Measurements from ENCODE around the gene OR8B4.

Gene OR8B4

DNA sequence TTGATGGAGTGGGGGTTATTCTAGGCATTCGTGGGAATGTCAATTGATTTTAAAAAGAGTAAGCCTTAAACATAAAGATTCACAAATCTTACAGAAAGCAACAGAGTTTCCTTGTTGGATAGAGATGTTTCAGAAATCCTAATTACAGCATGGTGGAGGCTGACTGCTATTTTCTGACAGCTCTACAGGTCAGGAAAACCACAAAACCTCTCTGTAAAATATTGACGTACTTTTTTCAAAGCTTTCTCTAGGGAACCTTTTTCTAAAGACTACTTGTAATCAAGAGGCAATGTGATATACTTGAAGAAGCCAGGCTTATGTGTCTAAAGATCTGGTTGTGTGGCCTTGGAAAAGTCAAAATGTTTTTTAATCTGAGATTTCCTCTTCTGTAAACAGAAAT is 29.9 kb upstream of the OR8B4 start:
- Histone ChIP-seq H3K36me3 (ENCODE audit: control insufficient read depth, insufficient read depth, low read length) (no peaks in the 10 kb centered on the region), H3K4me1 (ENCODE audit: control insufficient read depth, insufficient read depth, low read length, poor library complexity, severe bottlenecking) (no peaks in the 10 kb centered on the region), H3K4me3 (ENCODE audit: extremely low read depth, insufficient read depth, low read length, poor library complexity, severe bottlenecking) (no peak overlapping the region), H3K27ac (ENCODE audit: low read depth, low read length, severe bottlenecking) (no peak overlapping the region), H3K9me3 (ENCODE audit: control insufficient read depth, low read length) (no peaks in the 10 kb centered on the region)
- no CpG with 5 or more reads among the region's 2 CpGs for WGBS, 2 experiments (ENCODE audit: insufficient coverage in 2 of 2)

GRCh38 chr11:124446916-124447315 is 22.2 kb upstream of the OR8B4 start:
- H3K36me3 ChIP-seq (ENCODE audit: control insufficient read depth, insufficient read depth, low read length), result no peaks in the 10 kb centered on the region
- no peak overlapping the region for H3K27ac ChIP-seq (ENCODE audit: low read depth, low read length, severe bottlenecking)
- H3K9me3 ChIP-seq (ENCODE audit: control insufficient read depth, low read length), result no peaks in the 10 kb centered on the region
- WGBS, 2 experiments (ENCODE audit: insufficient coverage in 2 of 2), result 67 to 91% methylated on average over 1 of the region's 1 CpG
- no peak overlapping the region for H3K4me3 ChIP-seq (ENCODE audit: extremely low read depth, insufficient read depth, low read length, poor library complexity, severe bottlenecking)
- no peaks in the 10 kb centered on the region for H3K4me1 ChIP-seq (ENCODE audit: control insufficient read depth, insufficient read depth, low read length, poor library complexity, severe bottlenecking)

- Histone ChIP-seq H3K4me1 (ENCODE audit: control insufficient read depth, insufficient read depth, low read length, poor library complexity, severe bottlenecking) (no peaks in the 10 kb centered on the region), H3K4me3 (ENCODE audit: extremely low read depth, insufficient read depth, low read length, poor library complexity, severe bottlenecking) (no peak within 1 kb of the TSS), H3K36me3 (ENCODE audit: control insufficient read depth, insufficient read depth, low read length) (no peaks in the 10 kb centered on the region), H3K9me3 (ENCODE audit: control insufficient read depth, low read length) (no peaks in the 10 kb centered on the region), H3K27ac (ENCODE audit: low read depth, low read length, severe bottlenecking) (no peak within 1 kb of the TSS)
- WGBS, 2 experiments (ENCODE audit: insufficient coverage in 2 of 2), result 91% methylated on average over 1 of the region's 1 CpG; no CpG with 5 or more reads in 1 of the 2 experiments
These were observed 21.0 kb upstream of the OR8B4 start, which contains the start of gene OR8B8 for GRCh38 chr11:124445646-124446150. TSS of gene OR8B8 (minus strand) at chr11:124445696. CDS start at chr11:124441085, 4,611 bp downstream.

- WGBS, 2 experiments (ENCODE audit: insufficient coverage in 2 of 2), result 69 to 100% methylated on average over 1 of the region's 2 CpGs
- H3K4me1 ChIP-seq (ENCODE audit: control insufficient read depth, insufficient read depth, low read length, poor library complexity, severe bottlenecking), result no peaks in the 10 kb centered on the region
- no peak overlapping the region for H3K27ac ChIP-seq (ENCODE audit: low read depth, low read length, severe bottlenecking)
- H3K4me3 ChIP-seq (ENCODE audit: extremely low read depth, insufficient read depth, low read length, poor library complexity, severe bottlenecking), result no peak overlapping the region
- no peaks in the 10 kb centered on the region for H3K9me3 ChIP-seq (ENCODE audit: control insufficient read depth, low read length)
- H3K36me3 ChIP-seq (ENCODE audit: control insufficient read depth, insufficient read depth, low read length), result no peaks in the 10 kb centered on the region
These were observed 18.2 kb upstream of the OR8B4 start for GRCh38 chr11:124442847-124443246.

DNA sequence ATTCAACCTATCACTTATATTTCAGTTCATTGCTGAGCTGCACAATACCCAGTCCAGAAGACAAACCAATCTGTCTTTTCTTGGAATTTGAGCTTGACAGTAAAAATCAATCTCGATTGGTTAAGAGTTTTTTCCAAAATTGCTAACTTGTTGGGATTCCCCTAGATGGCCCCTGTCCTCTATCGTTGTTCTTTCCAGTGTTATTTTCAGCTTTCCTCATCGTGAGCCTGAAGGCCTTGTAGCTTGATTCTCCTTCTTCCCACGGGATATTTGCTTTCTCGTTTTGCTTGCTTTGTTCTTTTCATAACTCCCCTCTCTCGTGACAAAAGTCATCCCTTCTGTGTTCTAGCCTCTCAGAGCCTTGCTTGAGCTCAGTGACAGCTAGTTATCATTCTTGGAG is 17.8 kb upstream of the OR8B4 start:
- no peak overlapping the region for H3K27ac ChIP-seq (ENCODE audit: low read depth, low read length, severe bottlenecking)
- 78 to 83% methylated on average over 6 of the region's 6 CpGs for WGBS, 2 experiments (ENCODE audit: insufficient coverage in 2 of 2)
- no peaks in the 10 kb centered on the region for H3K4me1 ChIP-seq (ENCODE audit: control insufficient read depth, insufficient read depth, low read length, poor library complexity, severe bottlenecking)
- H3K36me3 ChIP-seq (ENCODE audit: control insufficient read depth, insufficient read depth, low read length), result no peaks in the 10 kb centered on the region
- H3K4me3 ChIP-seq (ENCODE audit: extremely low read depth, insufficient read depth, low read length, poor library complexity, severe bottlenecking), result no peak overlapping the region
- no peaks in the 10 kb centered on the region for H3K9me3 ChIP-seq (ENCODE audit: control insufficient read depth, low read length)

DNA sequence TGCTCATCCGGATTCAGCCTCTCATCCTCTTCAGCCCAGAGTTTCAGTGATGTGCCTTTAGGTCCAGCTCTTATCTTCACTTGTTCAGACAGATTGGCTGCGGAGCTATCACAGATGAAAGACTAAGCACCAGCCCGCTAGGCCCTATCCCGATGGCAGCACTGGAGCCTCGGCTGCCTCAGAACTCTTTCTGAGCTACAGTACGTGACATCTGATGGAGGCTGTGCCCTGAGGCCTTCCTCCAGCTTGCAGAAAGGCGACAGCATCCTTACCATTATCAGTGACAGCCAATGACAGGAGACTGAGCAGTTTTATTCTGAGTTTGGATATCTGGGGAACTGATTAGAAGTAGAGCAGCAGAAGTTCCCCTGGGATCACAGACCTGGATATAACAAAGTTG is 16.8 kb upstream of the OR8B4 start:
- Histone ChIP-seq H3K4me1 (ENCODE audit: control insufficient read depth, insufficient read depth, low read length, poor library complexity, severe bottlenecking) (no peaks in the 10 kb centered on the region), H3K9me3 (ENCODE audit: control insufficient read depth, low read length) (no peaks in the 10 kb centered on the region), H3K27ac (ENCODE audit: low read depth, low read length, severe bottlenecking) (no peak overlapping the region), H3K4me3 (ENCODE audit: extremely low read depth, insufficient read depth, low read length, poor library complexity, severe bottlenecking) (no peak overlapping the region), H3K36me3 (ENCODE audit: control insufficient read depth, insufficient read depth, low read length) (no peaks in the 10 kb centered on the region)
- WGBS, 2 experiments (ENCODE audit: insufficient coverage in 2 of 2), result 84 to 89% methylated on average over 6 to 7 of the region's 7 CpGs

GRCh38 chr11:124441081-124441480 is 16.4 kb upstream of the OR8B4 start:
- no peak overlapping the region for H3K27ac ChIP-seq (ENCODE audit: low read depth, low read length, severe bottlenecking)
- H3K4me1 ChIP-seq (ENCODE audit: control insufficient read depth, insufficient read depth, low read length, poor library complexity, severe bottlenecking), result no peaks in the 10 kb centered on the region
- H3K9me3 ChIP-seq (ENCODE audit: control insufficient read depth, low read length), result no peaks in the 10 kb centered on the region
- H3K36me3 ChIP-seq (ENCODE audit: control insufficient read depth, insufficient read depth, low read length), result no peaks in the 10 kb centered on the region
- H3K4me3 ChIP-seq (ENCODE audit: extremely low read depth, insufficient read depth, low read length, poor library complexity, severe bottlenecking), result no peak overlapping the region
- 71 to 96% methylated on average over 1 to 5 of the region's 5 CpGs for WGBS, 2 experiments (ENCODE audit: insufficient coverage in 2 of 2)

DNA sequence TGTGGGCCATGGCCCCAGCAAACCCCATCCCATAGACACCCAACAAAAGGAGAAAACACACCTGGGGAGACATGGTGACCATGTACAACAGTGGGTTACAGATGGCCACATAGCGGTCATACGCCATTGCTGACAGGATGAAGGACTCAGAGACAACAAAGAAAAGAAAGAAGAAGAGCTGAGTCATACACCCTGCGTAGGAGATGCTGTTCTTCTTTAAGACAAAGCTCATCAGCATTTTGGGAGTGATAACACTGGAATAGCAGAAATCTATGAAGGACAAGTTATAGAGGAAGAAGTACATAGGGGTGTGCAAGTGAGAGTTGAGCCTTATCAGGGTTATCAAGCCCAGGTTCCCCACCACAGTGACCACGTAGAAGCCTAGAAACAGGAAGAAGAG is 15.9 kb upstream of the OR8B4 start:
- Histone ChIP-seq H3K4me3 (ENCODE audit: extremely low read depth, insufficient read depth, low read length, poor library complexity, severe bottlenecking) (no peak overlapping the region), H3K9me3 (ENCODE audit: control insufficient read depth, low read length) (no peaks in the 10 kb centered on the region), H3K4me1 (ENCODE audit: control insufficient read depth, insufficient read depth, low read length, poor library complexity, severe bottlenecking) (no peaks in the 10 kb centered on the region), H3K36me3 (ENCODE audit: control insufficient read depth, insufficient read depth, low read length) (no peaks in the 10 kb centered on the region), H3K27ac (ENCODE audit: low read depth, low read length, severe bottlenecking) (no peak overlapping the region)
- WGBS, 2 experiments (ENCODE audit: insufficient coverage in 2 of 2), result 84 to 87% methylated on average over 3 to 4 of the region's 4 CpGs

GRCh38 chr11:124434699-124435098 is 10.0 kb upstream of the OR8B4 start:
- H3K9me3 ChIP-seq (ENCODE audit: control insufficient read depth, low read length), result peaks cover 5% of the 10 kb centered on the region
- H3K27ac ChIP-seq (ENCODE audit: low read depth, low read length, severe bottlenecking), result no peak overlapping the region
- 100% methylated on average over 1 of the region's 2 CpGs; no CpG with 5 or more reads in 1 of the 2 experiments for WGBS, 2 experiments (ENCODE audit: insufficient coverage in 2 of 2)
- no peaks in the 10 kb centered on the region for H3K4me1 ChIP-seq (ENCODE audit: control insufficient read depth, insufficient read depth, low read length, poor library complexity, severe bottlenecking)
- H3K4me3 ChIP-seq (ENCODE audit: extremely low read depth, insufficient read depth, low read length, poor library complexity, severe bottlenecking), result no peak overlapping the region
- H3K36me3 ChIP-seq (ENCODE audit: control insufficient read depth, insufficient read depth, low read length), result no peaks in the 10 kb centered on the region

DNA sequence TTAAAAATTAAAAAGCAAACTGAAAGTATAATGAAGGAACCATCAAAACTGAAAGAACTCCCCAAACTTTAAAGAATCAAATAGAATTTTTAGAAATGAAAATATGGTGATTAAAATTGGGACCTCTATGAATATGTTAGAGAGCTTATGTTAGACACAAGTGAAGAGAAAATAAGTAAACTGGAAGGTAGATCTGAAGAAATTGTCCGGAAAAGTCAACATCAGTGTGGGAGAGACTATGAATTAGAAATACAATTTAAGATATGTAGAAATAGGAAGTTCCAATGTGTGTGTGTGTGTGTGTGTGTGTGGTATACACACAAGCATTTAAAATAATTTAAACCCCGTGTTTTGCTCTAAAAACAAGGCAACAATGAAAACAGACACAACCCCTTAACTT is 4.9 kb upstream of the OR8B4 start:
- Histone ChIP-seq H3K36me3 (ENCODE audit: control insufficient read depth, insufficient read depth, low read length) (no peaks in the 10 kb centered on the region), H3K4me3 (ENCODE audit: extremely low read depth, insufficient read depth, low read length, poor library complexity, severe bottlenecking) (no peak overlapping the region), H3K9me3 (ENCODE audit: control insufficient read depth, low read length) (peaks cover 5% of the 10 kb centered on the region), H3K27ac (ENCODE audit: low read depth, low read length, severe bottlenecking) (no peak overlapping the region), H3K4me1 (ENCODE audit: control insufficient read depth, insufficient read depth, low read length, poor library complexity, severe bottlenecking) (no peaks in the 10 kb centered on the region)
- no CpG with 5 or more reads among the region's 2 CpGs for WGBS, 2 experiments (ENCODE audit: insufficient coverage in 2 of 2)

- WGBS, 2 experiments (ENCODE audit: insufficient coverage in 2 of 2), result 92 to 97% methylated on average over 2 to 3 of the region's 4 CpGs
- no peaks in the 10 kb centered on the region for H3K9me3 ChIP-seq (ENCODE audit: control insufficient read depth, low read length)
- H3K36me3 ChIP-seq (ENCODE audit: control insufficient read depth, insufficient read depth, low read length), result no peaks in the 10 kb centered on the region
- no peaks in the 10 kb centered on the region for H3K4me1 ChIP-seq (ENCODE audit: control insufficient read depth, insufficient read depth, low read length, poor library complexity, severe bottlenecking)
- H3K27ac ChIP-seq (ENCODE audit: low read depth, low read length, severe bottlenecking), result no peak overlapping the region
- no peak overlapping the region for H3K4me3 ChIP-seq (ENCODE audit: extremely low read depth, insufficient read depth, low read length, poor library complexity, severe bottlenecking)
These were observed 3.6 kb downstream of the OR8B4 start for GRCh38 chr11:124421043-124421442.

Measured in mesodermal cell (in vitro differentiated cells).